Fibroblast of lung (primary cell): ENCODE data around the gene PROK2.

ENCODE experiments used
- CTCF ChIP-seq, 2 donors: IDR thresholded peaks in 1 of 2; conservative IDR thresholded peaks in 1 of 2; 1 replicate in 1 of 2; 2 replicates in 1 of 2; pipeline ENCODE4 v1.5.1; 2011 to 2012; ENCODE audit warnings: low read length in 2 of 2, control low read depth in 1 of 2, inconsistent platforms in 1 of 2, low read depth in 1 of 2, mild to moderate bottlenecking in 1 of 2
- EZH2 ChIP-seq: IDR thresholded peaks from 2 replicates; pipeline ENCODE4 v1.5.1; 2012; ENCODE audit warnings: low read length, control low read depth, mild to moderate bottlenecking; ENCODE audit errors: missing control alignments

GRCh38 chr3:71821116-71821515, 36.2 kb upstream of the PROK2 start:
- TF ChIP-seq CTCF (conservative IDR thresholded peaks at IDR 0.05 in 1 of 2, IDR thresholded peaks at IDR 0.05 in 1 of 2; ENCODE audit: low read depth in 1 of 2, low read length in 2 of 2) = no peak
- TF ChIP-seq EZH2 = no peak
